ENCODE data around the gene CERS5. TPM values are rescaled to one million over a fixed set of nuclear protein-coding genes. Genes with fewer than 3 reads are reported as not detected.

The CERS5 gene
- total and polyA plus RNA-seq, 12 donors = 8.3 to 51.7 (median 11.8) TPM

GRCh38 chr12:50192236-50192635 is 25.1 kb upstream of the CERS5 start:
- ATAC-seq = no peak
- Histone ChIP-seq H3K9me3 (no peaks in the 10 kb centered on the region), H3K27me3 (no peaks in the 10 kb centered on the region), H3K4me3 (no peak overlapping the region), H3K4me1 (peaks cover 0 to 22% (median 17%) of the 10 kb centered on the region in 9 donors), H3K27ac (no peak overlapping the region), H3K36me3 (peaks cover 0 to 89% (median 14%) of the 10 kb centered on the region in 9 donors)
- TF ChIP-seq, protein P1, sequence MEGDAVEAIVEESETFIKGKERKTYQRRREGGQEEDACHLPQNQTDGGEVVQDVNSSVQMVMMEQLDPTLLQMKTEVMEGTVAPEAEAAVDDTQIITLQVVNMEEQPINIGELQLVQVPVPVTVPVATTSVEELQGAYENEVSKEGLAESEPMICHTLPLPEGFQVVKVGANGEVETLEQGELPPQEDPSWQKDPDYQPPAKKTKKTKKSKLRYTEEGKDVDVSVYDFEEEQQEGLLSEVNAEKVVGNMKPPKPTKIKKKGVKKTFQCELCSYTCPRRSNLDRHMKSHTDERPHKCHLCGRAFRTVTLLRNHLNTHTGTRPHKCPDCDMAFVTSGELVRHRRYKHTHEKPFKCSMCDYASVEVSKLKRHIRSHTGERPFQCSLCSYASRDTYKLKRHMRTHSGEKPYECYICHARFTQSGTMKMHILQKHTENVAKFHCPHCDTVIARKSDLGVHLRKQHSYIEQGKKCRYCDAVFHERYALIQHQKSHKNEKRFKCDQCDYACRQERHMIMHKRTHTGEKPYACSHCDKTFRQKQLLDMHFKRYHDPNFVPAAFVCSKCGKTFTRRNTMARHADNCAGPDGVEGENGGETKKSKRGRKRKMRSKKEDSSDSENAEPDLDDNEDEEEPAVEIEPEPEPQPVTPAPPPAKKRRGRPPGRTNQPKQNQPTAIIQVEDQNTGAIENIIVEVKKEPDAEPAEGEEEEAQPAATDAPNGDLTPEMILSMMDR (IDR thresholded peaks at IDR 0.05) = no peak
- intact Hi-C loops (cut with DNase I) = loop anchor here in 1 of 10 donors (10.0 kb wide), 1 partner anchor 247 kb away; no protein-coding TSS in a partner anchor
- no peak for DNase-seq
- WGBS, 2 donors = 97 to 98% methylated on average over 4 of the region's 4 CpGs

DNA sequence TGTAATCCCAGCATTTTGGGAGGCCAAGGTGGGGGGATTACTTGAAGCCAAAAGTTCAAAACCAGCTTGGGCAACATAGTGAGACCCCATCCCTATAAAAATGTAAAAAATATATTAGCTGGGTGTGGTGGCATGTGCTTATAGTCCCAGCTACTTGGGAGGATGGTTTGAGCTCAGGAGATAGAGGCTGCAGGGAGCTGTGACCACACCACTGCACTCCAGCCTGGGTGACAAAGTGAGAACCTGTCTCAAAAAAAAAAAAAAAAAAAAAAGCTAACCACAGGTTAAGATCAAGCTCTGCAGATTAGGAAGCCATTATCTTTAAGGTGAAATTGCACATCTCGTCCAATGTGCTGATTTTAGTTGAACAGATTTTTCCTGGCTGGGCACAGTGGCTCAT is 23.7 kb upstream of the CERS5 start:
- Histone ChIP-seq H3K36me3 (peaks cover 0 to 79% (median 14%) of the 10 kb centered on the region in 9 donors), H3K27ac (no peak overlapping the region), H3K9me3 (no peaks in the 10 kb centered on the region), H3K4me3 (no peak overlapping the region), H3K4me1 (peaks cover 0 to 35% (median 30%) of the 10 kb centered on the region in 9 donors), H3K27me3 (no peaks in the 10 kb centered on the region)
- ATAC-seq (no peak), DNase-seq (no peak)
- intact Hi-C loops (cut with DNase I) = loop anchor here in 1 of 10 donors (10.0 kb wide), 1 partner anchor 246 kb away; no protein-coding TSS in a partner anchor
- TF ChIP-seq, protein P1 (IDR thresholded peaks at IDR 0.05) = no peak
- WGBS, 2 donors = 91 to 100% methylated on average over 1 of the region's 1 CpG

- Histone ChIP-seq H3K27ac (peak overlapping the region in 3 of 10 donors; percentile 6 to 72 (median 12)), H3K36me3 (peaks cover 0 to 69% (median 9%) of the 10 kb centered on the region in 9 donors), H3K9me3 (no peaks in the 10 kb centered on the region), H3K4me1 (peaks cover 0 to 50% (median 43%) of the 10 kb centered on the region in 9 donors), H3K27me3 (no peaks in the 10 kb centered on the region), H3K4me3 (no peak overlapping the region)
- DNase-seq (no peak), ATAC-seq (peak in 1 of 8 donors; percentile 10)
- TF ChIP-seq, protein P1 (IDR thresholded peaks at IDR 0.05) = no peak
- 91 to 92% methylated on average over 5 of the region's 5 CpGs for WGBS, 2 donors
- intact Hi-C loops (cut with DNase I) = loop anchor here in 8 of 10 donors (5.0 to 10.0 kb wide), 3 partner anchors 106 to 126 kb away; no protein-coding TSS in a partner anchor
Observed at GRCh38 chr12:50188875-50189575, 21.9 kb upstream of the CERS5 start.

DNA sequence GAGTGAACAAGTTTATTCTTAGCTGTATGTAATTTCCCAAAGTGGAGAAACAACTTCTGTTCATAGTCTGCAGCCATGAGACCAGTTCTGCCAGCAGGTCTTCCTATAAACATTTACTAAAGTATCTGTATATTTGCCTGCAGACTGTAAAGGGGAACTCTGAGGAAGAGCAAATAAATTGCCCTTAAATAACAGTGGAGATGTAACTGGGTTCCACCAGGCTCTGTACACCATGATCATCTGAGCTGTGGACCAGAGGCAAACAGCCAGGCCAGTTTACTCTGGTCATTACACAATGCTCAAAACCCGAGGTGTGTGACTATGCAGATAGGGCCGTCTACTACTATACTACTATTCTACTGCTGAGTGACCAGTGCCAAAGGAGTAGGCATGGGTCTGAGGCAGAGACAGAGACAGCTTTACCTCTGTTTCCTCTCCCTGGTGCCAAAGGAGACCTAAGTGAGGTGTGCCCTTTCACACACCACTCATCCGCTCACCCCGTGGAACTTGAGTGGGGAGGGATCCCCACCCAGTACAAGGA is 21.1 kb upstream of the CERS5 start:
- intact Hi-C loops (cut with DNase I) = loop anchor here in 8 of 10 donors (5.0 to 10.0 kb wide), 3 partner anchors 106 to 126 kb away; no protein-coding TSS in a partner anchor
- peak in 7 of 8 donors; percentile 17 to 59 (median 42) for ATAC-seq

More for the DNA sequence above, 21.1 kb upstream of the CERS5 start:
- Histone ChIP-seq H3K4me3 (no peak overlapping the region), H3K36me3 (peaks cover 0 to 64% (median 9%) of the 10 kb centered on the region in 9 donors), H3K4me1 (peaks cover 0 to 55% (median 48%) of the 10 kb centered on the region in 9 donors), H3K27me3 (no peaks in the 10 kb centered on the region), H3K9me3 (no peaks in the 10 kb centered on the region), H3K27ac (peak overlapping the region in 4 of 10 donors; percentile 12 to 72 (median 14))
- no peak for DNase-seq
- TF ChIP-seq, protein P1 (IDR thresholded peaks at IDR 0.05) = no peak
- 76 to 79% methylated on average over 4 of the region's 4 CpGs for WGBS, 2 donors

Measured in heart right ventricle (tissue), 16 donors.